ENCODE results near the gene ARHGAP21.
"Not testable (repeated sequence)": the region's sequence is repeated elsewhere in the genome, so short reads cannot be mapped to it uniquely, and the experiment has no call there.

ARHGAP21 gene

GRCh38 chr10:24683554-24683953 is 40.1 kb downstream of the ARHGAP21 start:
- DNase-seq (ENCODE audit: low spot score) = no peak

- DNase-seq (ENCODE audit: low spot score) = no peak
These were observed 42.1 kb downstream of the ARHGAP21 start for GRCh38 chr10:24681572-24682088.

- DNase-seq (ENCODE audit: low spot score) = no peak
These were observed 42.8 kb downstream of the ARHGAP21 start for GRCh38 chr10:24680647-24681524.

GRCh38 chr10:24678757-24679156 is 44.9 kb downstream of the ARHGAP21 start:
- no peak for DNase-seq (ENCODE audit: low spot score)

- no peak for DNase-seq (ENCODE audit: low spot score)
These were observed 48.6 kb downstream of the ARHGAP21 start for GRCh38 chr10:24674892-24675632.

- no peak for DNase-seq (ENCODE audit: low spot score)
These were observed 52.6 kb downstream of the ARHGAP21 start for GRCh38 chr10:24670964-24671670.

- DNase-seq (ENCODE audit: low spot score) = no peak
These were observed 54.3 kb downstream of the ARHGAP21 start for GRCh38 chr10:24669285-24669852.

- no peak for DNase-seq (ENCODE audit: low spot score)
These were observed 55.4 kb downstream of the ARHGAP21 start for GRCh38 chr10:24668247-24668646.

- DNase-seq (ENCODE audit: low spot score) = no peak
These were observed 58.7 kb downstream of the ARHGAP21 start for GRCh38 chr10:24664991-24665390.

- DNase-seq (ENCODE audit: low spot score) = no peak
These were observed 62.3 kb downstream of the ARHGAP21 start for GRCh38 chr10:24661376-24661775.

- not testable (repeated sequence) for DNase-seq (ENCODE audit: low spot score)
These were observed 65.4 kb downstream of the ARHGAP21 start for GRCh38 chr10:24658319-24658718.

- not testable (repeated sequence) for DNase-seq (ENCODE audit: low spot score)
These were observed 67.4 kb downstream of the ARHGAP21 start for GRCh38 chr10:24656326-24656725.

GRCh38 chr10:24652381-24652957 is 71.2 kb downstream of the ARHGAP21 start:
- DNase-seq (ENCODE audit: low spot score) = no peak

GRCh38 chr10:24651923-24652322 is 71.8 kb downstream of the ARHGAP21 start:
- DNase-seq (ENCODE audit: low spot score) = no peak

- no peak for DNase-seq (ENCODE audit: low spot score)
These were observed 72.9 kb downstream of the ARHGAP21 start for GRCh38 chr10:24650669-24651391.

GRCh38 chr10:24645784-24646183 is 77.9 kb downstream of the ARHGAP21 start:
- peak; percentile 82 for DNase-seq (ENCODE audit: low spot score)

- DNase-seq (ENCODE audit: low spot score) = no peak
These were observed 78.7 kb downstream of the ARHGAP21 start for GRCh38 chr10:24645022-24645421.

- DNase-seq (ENCODE audit: low spot score) = no peak
These were observed 79.9 kb downstream of the ARHGAP21 start for GRCh38 chr10:24643679-24644209.

GRCh38 chr10:24642921-24643678 is 80.6 kb downstream of the ARHGAP21 start:
- peak; percentile 79 for DNase-seq (ENCODE audit: low spot score)

GRCh38 chr10:24639124-24639523 is 84.6 kb downstream of the ARHGAP21 start:
- DNase-seq (ENCODE audit: low spot score) = no peak

Measured in kidney capillary endothelial cell (primary cell).